Measurements from ENCODE around the gene SMYD3.

- no peak for TF ChIP-seq CTCF (IDR thresholded peaks at IDR 0.05)
- no peak for TF ChIP-seq POLR2A (IDR thresholded peaks at IDR 0.05)
These were observed 651.0 kb downstream of the SMYD3 start for GRCh38 chr1:245855846-245856730.
